Measurements from ENCODE around the gene DOCK4. TPM values are rescaled to one million over a fixed set of nuclear protein-coding genes. Genes with fewer than 3 reads are reported as not detected.

The DOCK4 gene
- total RNA-seq, 2 experiments from 2014 or later: 0.35 to 0.50 TPM

DNA sequence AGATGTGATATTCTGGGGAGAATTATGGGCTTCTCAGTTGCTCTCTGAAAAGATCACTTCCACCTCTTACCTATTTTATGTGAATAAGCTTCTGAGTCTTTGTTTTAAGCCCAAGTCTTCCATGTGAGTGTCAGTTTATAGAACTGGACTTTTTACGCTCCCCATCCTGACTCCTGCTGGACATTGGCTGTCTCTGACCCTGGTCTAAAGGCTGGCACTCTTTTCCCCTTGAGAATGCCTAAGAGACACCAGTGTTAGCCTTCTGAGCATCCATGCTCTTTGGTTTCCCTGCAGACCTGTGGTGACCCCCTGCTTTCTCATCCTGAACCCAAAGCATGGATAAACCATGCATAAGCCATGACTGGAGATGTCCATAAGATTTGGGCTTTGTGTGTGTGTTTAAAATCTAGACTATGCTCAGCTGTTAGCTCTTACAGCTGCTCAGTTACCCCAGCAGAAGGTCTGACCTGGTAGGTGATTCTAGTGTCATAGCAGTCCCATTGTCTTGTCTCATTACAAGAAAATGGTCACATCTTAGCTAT is 495.3 kb downstream of the DOCK4 start:
- H3K27me3 Mint-ChIP-seq: no peaks in the 10 kb centered on the region
- no peaks in the 10 kb centered on the region for H3K4me1 Mint-ChIP-seq
- no peaks in the 10 kb centered on the region for H3K36me3 Mint-ChIP-seq (ENCODE audit: low read depth)
- ChIA-PET CTCF (no interaction called here), POLR2A (no interaction called here)
- no peak for DNase-seq
- H3K4me3 Mint-ChIP-seq: no peak overlapping the region
- no peaks in the 10 kb centered on the region for H3K9me3 Mint-ChIP-seq
- no peak overlapping the region for H3K27ac Mint-ChIP-seq

DNA sequence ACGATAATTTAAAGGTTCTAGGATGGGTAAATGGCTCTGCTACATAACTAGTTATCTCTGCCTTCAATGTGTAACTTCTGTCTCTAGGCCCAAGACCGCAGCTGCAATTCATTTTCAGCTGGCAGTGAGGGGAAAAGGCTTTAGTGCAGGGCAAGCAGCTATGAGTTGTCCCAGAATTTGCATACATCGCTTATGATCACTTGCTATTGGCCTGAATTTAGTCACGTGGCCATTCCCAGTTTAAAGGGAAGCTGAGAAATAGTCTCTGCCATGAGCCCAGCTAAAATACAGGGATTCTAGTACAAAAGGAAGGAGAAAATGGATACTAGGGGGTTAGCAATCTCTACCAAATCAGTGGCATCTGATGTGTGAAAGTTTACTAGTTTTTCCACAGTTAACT is 498.1 kb downstream of the DOCK4 start:
- H3K36me3 Mint-ChIP-seq (ENCODE audit: low read depth): no peaks in the 10 kb centered on the region
- POLR2A ChIA-PET: no interaction called here
- no peak overlapping the region for H3K27ac Mint-ChIP-seq
- CTCF ChIA-PET: no interaction called here
- no peaks in the 10 kb centered on the region for H3K4me1 Mint-ChIP-seq
- H3K27me3 Mint-ChIP-seq: peaks cover 2% of the 10 kb centered on the region
- no peak overlapping the region for H3K4me3 Mint-ChIP-seq
- H3K9me3 Mint-ChIP-seq: no peaks in the 10 kb centered on the region
- DNase-seq: no peak

DNA sequence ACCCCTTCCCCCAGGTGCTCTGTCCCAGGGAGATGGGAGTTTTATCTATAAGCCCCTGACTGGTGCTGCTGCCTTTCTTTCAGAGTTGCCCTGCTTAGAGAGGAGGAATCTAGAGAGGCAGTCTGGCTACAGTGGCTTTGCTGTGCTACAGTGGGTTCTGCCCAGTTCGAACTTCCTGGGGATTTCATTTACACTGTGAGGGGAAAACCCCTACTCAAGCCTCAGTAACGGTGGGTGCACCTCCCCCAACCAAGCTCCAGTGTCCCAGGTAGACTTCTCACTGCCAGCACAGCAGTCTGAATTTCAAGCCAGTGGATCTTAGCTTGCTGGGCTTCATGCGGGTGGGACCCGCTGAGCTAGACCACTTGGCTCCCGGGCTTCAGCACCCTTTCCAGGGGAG is 500.4 kb downstream of the DOCK4 start:
- no peaks in the 10 kb centered on the region for H3K4me1 Mint-ChIP-seq
- no peaks in the 10 kb centered on the region for H3K36me3 Mint-ChIP-seq (ENCODE audit: low read depth)
- no peaks in the 10 kb centered on the region for H3K9me3 Mint-ChIP-seq
- H3K27me3 Mint-ChIP-seq: peaks cover 2% of the 10 kb centered on the region
- POLR2A ChIA-PET: no interaction called here
- no peak overlapping the region for H3K4me3 Mint-ChIP-seq
- no peak overlapping the region for H3K27ac Mint-ChIP-seq
- DNase-seq: no peak
- CTCF ChIA-PET: no interaction called here

DNA sequence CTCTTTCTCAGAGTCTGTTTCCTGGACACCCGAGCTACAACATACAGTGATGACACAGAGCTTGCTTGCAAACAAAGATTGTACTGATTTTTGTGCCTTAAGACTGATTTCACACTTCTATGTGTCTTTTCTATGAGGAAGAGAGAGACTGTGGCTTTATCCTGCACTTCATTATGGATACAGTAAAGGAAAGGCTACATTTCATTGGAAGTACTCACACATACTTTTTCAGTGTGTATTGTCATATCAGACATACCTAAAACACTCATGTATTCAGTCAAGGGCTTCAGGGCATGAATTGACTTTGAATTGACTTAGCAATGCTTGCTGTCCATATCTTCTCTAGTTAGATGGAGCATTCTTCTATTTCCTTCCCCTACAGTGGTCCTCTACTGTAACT is 508.4 kb downstream of the DOCK4 start:
- no peaks in the 10 kb centered on the region for H3K36me3 Mint-ChIP-seq (ENCODE audit: low read depth)
- H3K4me1 Mint-ChIP-seq: no peaks in the 10 kb centered on the region
- no peak overlapping the region for H3K27ac Mint-ChIP-seq
- no peak for DNase-seq
- no peaks in the 10 kb centered on the region for H3K27me3 Mint-ChIP-seq
- no peak overlapping the region for H3K4me3 Mint-ChIP-seq
- POLR2A ChIA-PET: no interaction called here
- CTCF ChIA-PET: no interaction called here
- H3K9me3 Mint-ChIP-seq: no peaks in the 10 kb centered on the region

DNA sequence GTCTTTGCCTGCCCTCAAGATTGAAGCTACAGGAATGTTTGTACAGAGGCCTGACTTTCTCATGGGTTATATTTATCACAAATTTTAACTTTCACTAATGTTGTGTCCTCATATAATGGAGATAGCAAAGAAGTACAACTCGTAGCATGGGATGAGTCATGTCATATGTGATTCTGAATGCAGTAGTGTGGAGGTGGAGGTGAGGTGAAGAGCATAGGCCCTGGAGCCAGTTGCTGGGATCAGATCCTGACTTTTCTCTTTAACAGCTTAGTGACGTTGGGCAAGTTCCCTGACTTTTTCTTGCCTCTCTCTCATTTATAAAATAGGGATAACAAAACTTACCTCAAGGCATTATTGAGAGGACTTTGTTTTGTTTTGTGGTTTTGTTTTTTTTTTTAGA is 511.8 kb downstream of the DOCK4 start:
- ChIA-PET CTCF (no interaction called here), POLR2A (no interaction called here)
- no peak for DNase-seq
- no peaks in the 10 kb centered on the region for H3K27me3 Mint-ChIP-seq
- no peaks in the 10 kb centered on the region for H3K4me1 Mint-ChIP-seq
- no peaks in the 10 kb centered on the region for H3K9me3 Mint-ChIP-seq
- H3K36me3 Mint-ChIP-seq (ENCODE audit: low read depth): no peaks in the 10 kb centered on the region
- no peak overlapping the region for H3K27ac Mint-ChIP-seq
- H3K4me3 Mint-ChIP-seq: no peak overlapping the region

DNA sequence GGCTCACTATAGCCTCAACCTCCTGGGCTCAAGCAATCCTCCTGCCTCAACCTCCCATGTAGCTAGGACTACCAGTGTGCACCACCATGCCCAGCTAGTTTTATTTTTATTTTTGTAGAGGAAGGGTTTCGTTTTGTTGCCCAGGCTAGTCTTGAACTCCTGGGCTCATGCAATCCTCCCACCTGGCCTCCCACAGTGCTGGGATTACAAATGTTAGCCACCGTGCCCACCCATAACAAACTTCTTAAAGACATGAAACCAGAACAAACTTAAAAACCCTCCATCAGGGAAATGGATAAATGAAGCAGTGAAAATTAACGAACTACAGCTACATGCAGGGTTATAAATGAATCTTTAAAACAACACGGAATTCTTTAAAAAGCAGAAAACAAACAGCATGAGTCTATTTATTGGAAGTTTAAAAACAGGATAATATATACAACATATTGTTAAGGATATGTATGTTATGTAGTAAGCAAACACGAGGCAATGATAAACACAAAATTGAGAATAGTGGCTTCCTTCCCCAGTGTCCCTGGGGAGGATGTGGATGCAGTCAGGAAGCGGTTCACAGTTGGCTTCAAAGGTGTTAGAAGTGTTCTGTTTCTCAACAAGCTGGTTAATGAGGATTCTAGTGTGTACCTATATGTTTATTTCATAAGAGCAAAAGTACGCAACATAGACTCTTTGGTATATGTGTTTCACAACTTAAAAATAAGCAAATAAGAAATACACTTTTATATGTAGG is 515.7 kb downstream of the DOCK4 start:
- Mint-ChIP-seq H3K27ac (no peak overlapping the region), H3K9me3 (no peaks in the 10 kb centered on the region), H3K36me3 (ENCODE audit: low read depth) (no peaks in the 10 kb centered on the region), H3K27me3 (peaks cover 2% of the 10 kb centered on the region), H3K4me3 (no peak overlapping the region), H3K4me1 (no peaks in the 10 kb centered on the region)
- ChIA-PET CTCF (no interaction called here), POLR2A (no interaction called here)
- no peak for DNase-seq

DNA sequence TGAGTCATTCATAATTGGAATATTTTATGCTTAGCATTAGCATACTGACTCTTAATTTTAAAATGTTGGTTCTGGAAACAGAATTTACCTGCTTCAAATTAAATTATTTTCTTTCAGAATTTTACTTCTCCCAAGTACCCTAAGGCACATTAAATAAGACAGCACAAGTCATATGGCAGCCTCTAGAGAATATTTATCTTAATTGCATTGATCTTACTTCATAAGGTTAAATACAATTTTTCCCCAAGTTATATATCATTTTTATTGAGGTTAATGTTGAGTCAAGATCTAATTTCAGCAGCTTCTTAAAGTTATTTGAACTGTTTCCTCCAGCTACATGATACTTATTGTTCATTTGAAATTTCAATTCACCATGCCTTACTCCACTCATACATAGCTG is 520.9 kb downstream of the DOCK4 start:
- H3K27ac Mint-ChIP-seq: no peak overlapping the region
- DNase-seq: no peak
- ChIA-PET CTCF (no interaction called here), POLR2A (no interaction called here)
- H3K27me3 Mint-ChIP-seq: peaks cover 2% of the 10 kb centered on the region
- no peaks in the 10 kb centered on the region for H3K9me3 Mint-ChIP-seq
- no peak overlapping the region for H3K4me3 Mint-ChIP-seq
- H3K36me3 Mint-ChIP-seq (ENCODE audit: low read depth): no peaks in the 10 kb centered on the region
- H3K4me1 Mint-ChIP-seq: no peaks in the 10 kb centered on the region

DNA sequence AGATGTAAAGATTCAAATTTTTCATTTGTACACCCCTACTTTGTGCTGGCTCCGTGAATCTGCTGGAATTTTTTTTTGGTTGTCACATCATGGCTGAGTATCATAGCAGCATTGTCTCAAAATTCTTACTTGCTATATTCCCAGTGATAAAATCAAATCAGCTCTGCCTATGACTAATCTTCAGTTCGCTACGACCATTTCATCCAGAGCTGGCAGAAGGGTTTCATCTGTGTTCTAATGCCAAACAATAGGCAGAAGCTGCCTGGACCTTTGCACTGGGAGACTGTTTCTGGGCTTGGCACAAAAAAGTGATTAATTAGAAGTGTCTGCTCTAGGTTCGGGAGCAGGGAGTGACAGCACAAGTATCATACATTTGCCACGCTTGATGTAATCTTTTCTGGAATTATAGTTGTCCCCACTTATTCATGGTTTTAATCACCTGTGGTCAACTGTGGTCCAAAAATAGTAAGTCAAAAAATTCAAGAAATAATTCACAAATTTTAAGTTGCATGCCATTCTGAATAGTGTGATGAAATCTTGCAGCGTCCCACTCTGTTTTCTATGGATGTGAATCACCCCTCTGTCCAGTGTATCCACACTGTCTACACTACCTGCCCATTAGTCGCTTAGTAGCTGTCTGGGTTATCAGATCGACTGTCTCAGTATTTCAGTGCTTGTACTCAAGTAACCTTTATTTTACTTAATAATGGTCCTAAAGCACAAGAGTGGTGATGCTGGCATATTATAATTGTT is 523.4 kb downstream of the DOCK4 start:
- no peaks in the 10 kb centered on the region for H3K36me3 Mint-ChIP-seq (ENCODE audit: low read depth)
- H3K27me3 Mint-ChIP-seq: no peaks in the 10 kb centered on the region
- no peaks in the 10 kb centered on the region for H3K9me3 Mint-ChIP-seq
- DNase-seq: no peak
- H3K4me1 Mint-ChIP-seq: no peaks in the 10 kb centered on the region
- CTCF ChIA-PET: no interaction called here
- H3K27ac Mint-ChIP-seq: no peak overlapping the region
- POLR2A ChIA-PET: no interaction called here
- H3K4me3 Mint-ChIP-seq: no peak overlapping the region

DNA sequence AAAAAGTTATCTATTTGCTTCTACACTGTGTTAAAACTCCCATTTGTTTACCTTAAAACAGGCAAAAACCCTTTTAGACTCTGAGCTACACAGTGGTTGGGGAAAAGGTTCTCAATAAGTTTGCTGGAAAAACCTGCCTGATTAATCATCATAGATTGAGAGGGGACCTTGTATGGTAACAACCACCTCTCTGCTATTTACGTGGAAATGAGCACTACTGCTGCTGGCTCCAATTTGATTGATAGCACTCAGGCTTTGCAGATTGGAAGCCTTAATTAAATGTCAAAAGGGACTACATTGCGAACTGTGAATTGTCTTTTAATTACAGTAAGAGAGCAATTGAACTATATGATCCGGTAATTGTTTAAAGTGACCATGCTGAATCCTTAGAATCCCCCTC is 525.0 kb downstream of the DOCK4 start:
- CTCF ChIA-PET: no interaction called here
- no peak for DNase-seq
- Mint-ChIP-seq H3K4me1 (no peaks in the 10 kb centered on the region), H3K36me3 (ENCODE audit: low read depth) (no peaks in the 10 kb centered on the region), H3K9me3 (no peaks in the 10 kb centered on the region), H3K27me3 (peaks cover 2% of the 10 kb centered on the region), H3K27ac (no peak overlapping the region), H3K4me3 (no peak overlapping the region)
- POLR2A ChIA-PET: no interaction called here

DNA sequence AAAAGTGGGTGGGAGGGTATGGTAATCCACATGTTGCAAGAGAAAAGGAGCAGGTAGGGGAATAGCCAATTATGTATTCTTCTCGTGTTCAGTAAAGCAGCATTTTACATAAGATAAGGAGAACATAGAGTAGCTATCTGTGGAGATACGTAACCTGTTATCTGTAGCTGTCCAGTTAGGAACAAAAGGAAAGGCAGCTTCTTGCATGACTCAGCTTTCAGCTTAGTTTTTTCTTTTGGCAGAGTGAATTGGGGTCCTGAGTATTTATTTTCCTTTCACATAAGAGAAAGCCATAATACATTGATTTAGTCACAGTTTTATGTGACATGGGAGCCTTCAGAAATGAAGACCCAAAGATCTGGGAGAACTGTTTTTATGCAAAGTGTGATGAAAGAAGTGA is 527.2 kb downstream of the DOCK4 start:
- H3K4me3 Mint-ChIP-seq: no peak overlapping the region
- CTCF ChIA-PET: no interaction called here

DNA sequence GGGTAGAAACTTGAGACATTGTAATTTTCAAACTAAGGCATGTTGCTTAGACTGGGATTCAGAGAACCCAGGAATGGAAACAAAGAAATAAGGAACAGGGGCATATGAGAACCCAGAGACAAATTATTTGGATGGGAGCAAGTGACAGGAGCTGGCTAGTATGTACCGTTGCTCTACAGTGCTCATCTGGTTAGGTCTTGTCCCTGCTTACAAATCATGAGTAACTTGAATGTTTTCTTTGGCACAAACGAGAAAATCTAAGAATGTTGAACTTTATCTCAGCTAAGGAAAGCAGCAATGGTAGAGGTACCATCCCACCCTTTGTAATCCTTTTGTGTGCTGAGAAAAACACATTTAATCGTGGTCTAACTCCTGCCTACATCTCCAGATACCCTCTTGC is 527.9 kb downstream of the DOCK4 start:
- ChIA-PET POLR2A (no interaction called here), CTCF (no interaction called here)
- no peak for DNase-seq
- H3K4me3 Mint-ChIP-seq: no peak overlapping the region
- H3K9me3 Mint-ChIP-seq: no peaks in the 10 kb centered on the region
- no peaks in the 10 kb centered on the region for H3K36me3 Mint-ChIP-seq (ENCODE audit: low read depth)
- no peak overlapping the region for H3K27ac Mint-ChIP-seq
- no peaks in the 10 kb centered on the region for H3K4me1 Mint-ChIP-seq
- H3K27me3 Mint-ChIP-seq: peaks cover 2% of the 10 kb centered on the region

More for the DNA sequence above, 527.2 kb downstream of the DOCK4 start:
- peaks cover 2% of the 10 kb centered on the region for H3K27me3 Mint-ChIP-seq
- no peak overlapping the region for H3K27ac Mint-ChIP-seq
- no peaks in the 10 kb centered on the region for H3K36me3 Mint-ChIP-seq (ENCODE audit: low read depth)
- POLR2A ChIA-PET: no interaction called here
- no peaks in the 10 kb centered on the region for H3K9me3 Mint-ChIP-seq
- no peaks in the 10 kb centered on the region for H3K4me1 Mint-ChIP-seq
- DNase-seq: no peak

DNA sequence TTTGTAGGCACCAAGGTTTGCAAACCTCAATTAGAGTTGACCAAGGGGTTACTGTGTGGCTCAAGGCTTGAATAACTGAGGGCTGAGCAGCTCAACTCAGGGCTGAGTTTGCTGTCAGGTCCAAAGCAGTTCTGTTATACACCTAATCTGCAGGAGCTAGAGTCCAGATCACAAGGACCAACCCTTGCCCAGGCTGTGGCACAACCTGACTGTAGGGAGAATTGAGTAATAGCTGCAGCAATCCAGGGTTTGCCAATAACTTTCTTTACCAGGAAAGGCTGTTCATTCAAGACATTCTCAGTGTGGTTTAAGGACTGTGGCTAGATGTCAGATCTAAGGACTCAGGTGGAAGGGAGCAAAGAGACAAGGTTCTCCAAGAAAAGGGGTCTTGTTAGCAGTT is 528.4 kb downstream of the DOCK4 start:
- no peak for DNase-seq
- no peak overlapping the region for H3K27ac Mint-ChIP-seq
- H3K9me3 Mint-ChIP-seq: no peaks in the 10 kb centered on the region
- H3K4me3 Mint-ChIP-seq: no peak overlapping the region
- CTCF ChIA-PET: interaction anchor here (0.6 kb wide), 1 partner anchor 14 kb away, joined by 3 read pairs; no protein-coding TSS in a partner anchor
- peaks cover 2% of the 10 kb centered on the region for H3K27me3 Mint-ChIP-seq
- POLR2A ChIA-PET: no interaction called here
- H3K4me1 Mint-ChIP-seq: no peaks in the 10 kb centered on the region
- no peaks in the 10 kb centered on the region for H3K36me3 Mint-ChIP-seq (ENCODE audit: low read depth)

DNA sequence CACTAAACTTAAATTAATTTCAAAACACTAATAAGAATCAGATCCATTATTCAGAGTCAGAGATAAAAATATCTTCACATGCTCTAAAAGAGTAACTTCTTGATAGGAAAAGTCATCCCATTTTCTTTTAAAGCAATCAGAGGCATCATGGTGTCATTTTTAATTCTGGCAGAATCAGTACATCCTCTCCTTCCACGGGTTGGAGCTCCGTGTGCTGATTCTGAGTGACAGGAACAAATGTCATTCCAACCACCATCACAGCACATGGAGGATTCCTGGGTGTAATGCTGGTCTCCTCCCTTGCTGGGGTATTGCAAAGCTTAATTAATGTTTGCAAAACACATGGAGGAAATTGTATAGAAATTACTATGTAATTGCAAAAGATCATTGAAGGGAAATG is 529.4 kb downstream of the DOCK4 start:
- Mint-ChIP-seq H3K4me3 (no peak overlapping the region), H3K9me3 (no peaks in the 10 kb centered on the region), H3K27ac (no peak overlapping the region), H3K4me1 (no peaks in the 10 kb centered on the region), H3K27me3 (peaks cover 2% of the 10 kb centered on the region), H3K36me3 (ENCODE audit: low read depth) (no peaks in the 10 kb centered on the region)
- ChIA-PET CTCF (no interaction called here), POLR2A (no interaction called here)
- DNase-seq: no peak

All from activated CD4-positive, alpha-beta memory T cell treated with anti-CD3 and anti-CD28 coated beads, Interleukin-2, amount 10 ng/mL, durations not matched to agents 7 days and 5 days (primary cell).